Coronary artery (tissue), 2 donors: ENCODE data around the gene NR2F1-AS1.
A peak's percentile ranks its signal among the peaks of the same experiment; 100 is the strongest.

ENCODE experiments used
- DNase-seq: peaks from one replicate; pipeline ENCODE4 v3.0.0-alpha.2; 2017; ENCODE audit warnings: low spot score
- H3K27ac ChIP-seq, 2 donors: fragments of 200-600 bp; sonication (generic); one replicate each; pipeline ENCODE4 v1.5.1; 2016 to 2019
- H3K4me3 ChIP-seq: fragments of 200-600 bp; sonication (generic); 2 replicates; pipeline ENCODE4 v1.5.1; 2016; ENCODE audit warnings: mild to moderate bottlenecking, moderate library complexity
- TF ChIP-seq, protein P1 (sequence below): fragments of 200-600 bp; sonication (generic); IDR thresholded peaks from one replicate; pipeline ENCODE4 v1.5.1; 2019; ENCODE audit warnings: antibody characterized with exemption

Gene NR2F1-AS1

GRCh38 chr5:93572608-93573353 lies 8.2 kb downstream of the NR2F1-AS1 start:
- H3K4me3 ChIP-seq: peak overlapping the region; percentile 52
- TF ChIP-seq, protein P1, sequence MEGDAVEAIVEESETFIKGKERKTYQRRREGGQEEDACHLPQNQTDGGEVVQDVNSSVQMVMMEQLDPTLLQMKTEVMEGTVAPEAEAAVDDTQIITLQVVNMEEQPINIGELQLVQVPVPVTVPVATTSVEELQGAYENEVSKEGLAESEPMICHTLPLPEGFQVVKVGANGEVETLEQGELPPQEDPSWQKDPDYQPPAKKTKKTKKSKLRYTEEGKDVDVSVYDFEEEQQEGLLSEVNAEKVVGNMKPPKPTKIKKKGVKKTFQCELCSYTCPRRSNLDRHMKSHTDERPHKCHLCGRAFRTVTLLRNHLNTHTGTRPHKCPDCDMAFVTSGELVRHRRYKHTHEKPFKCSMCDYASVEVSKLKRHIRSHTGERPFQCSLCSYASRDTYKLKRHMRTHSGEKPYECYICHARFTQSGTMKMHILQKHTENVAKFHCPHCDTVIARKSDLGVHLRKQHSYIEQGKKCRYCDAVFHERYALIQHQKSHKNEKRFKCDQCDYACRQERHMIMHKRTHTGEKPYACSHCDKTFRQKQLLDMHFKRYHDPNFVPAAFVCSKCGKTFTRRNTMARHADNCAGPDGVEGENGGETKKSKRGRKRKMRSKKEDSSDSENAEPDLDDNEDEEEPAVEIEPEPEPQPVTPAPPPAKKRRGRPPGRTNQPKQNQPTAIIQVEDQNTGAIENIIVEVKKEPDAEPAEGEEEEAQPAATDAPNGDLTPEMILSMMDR: no peak
- H3K27ac ChIP-seq: no peak overlapping the region
- DNase-seq: no peak

DNA sequence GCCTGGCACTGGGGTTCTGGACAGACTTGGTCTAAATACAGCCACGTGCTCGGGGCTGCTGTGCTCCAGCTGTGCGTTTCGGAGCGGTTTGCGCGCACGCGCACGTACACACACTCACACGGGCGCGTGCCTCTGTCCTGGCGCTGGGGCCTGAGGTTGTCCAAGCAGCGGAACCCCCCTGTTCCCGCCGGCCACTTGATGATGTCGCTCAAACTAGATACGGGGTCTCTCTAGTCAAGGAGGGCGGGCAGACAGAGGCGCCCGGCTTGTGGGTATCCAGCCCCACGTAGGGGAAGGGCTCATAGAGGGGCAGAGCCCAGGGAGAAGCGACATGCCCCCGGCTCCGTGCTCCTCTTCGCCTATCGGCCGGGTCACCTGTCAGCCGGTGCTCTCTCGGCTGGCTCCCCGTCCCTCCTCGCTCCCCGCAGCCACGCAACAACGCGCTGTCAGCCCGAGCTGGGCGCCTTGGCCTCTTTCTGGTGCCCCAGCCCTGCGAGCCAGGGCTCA lies 8.9 kb downstream of the NR2F1-AS1 start:
- DNase-seq: no peak
- TF ChIP-seq, protein P1: no peak
- peak overlapping the region; percentile 52 for H3K4me3 ChIP-seq
- no peak overlapping the region for H3K27ac ChIP-seq

- H3K27ac ChIP-seq: no peak overlapping the region
- TF ChIP-seq, protein P1: no peak
- peak overlapping the region; percentile 54 for H3K4me3 ChIP-seq
- DNase-seq: no peak
Observed at GRCh38 chr5:93571114-93571949, 9.7 kb downstream of the NR2F1-AS1 start.

DNA sequence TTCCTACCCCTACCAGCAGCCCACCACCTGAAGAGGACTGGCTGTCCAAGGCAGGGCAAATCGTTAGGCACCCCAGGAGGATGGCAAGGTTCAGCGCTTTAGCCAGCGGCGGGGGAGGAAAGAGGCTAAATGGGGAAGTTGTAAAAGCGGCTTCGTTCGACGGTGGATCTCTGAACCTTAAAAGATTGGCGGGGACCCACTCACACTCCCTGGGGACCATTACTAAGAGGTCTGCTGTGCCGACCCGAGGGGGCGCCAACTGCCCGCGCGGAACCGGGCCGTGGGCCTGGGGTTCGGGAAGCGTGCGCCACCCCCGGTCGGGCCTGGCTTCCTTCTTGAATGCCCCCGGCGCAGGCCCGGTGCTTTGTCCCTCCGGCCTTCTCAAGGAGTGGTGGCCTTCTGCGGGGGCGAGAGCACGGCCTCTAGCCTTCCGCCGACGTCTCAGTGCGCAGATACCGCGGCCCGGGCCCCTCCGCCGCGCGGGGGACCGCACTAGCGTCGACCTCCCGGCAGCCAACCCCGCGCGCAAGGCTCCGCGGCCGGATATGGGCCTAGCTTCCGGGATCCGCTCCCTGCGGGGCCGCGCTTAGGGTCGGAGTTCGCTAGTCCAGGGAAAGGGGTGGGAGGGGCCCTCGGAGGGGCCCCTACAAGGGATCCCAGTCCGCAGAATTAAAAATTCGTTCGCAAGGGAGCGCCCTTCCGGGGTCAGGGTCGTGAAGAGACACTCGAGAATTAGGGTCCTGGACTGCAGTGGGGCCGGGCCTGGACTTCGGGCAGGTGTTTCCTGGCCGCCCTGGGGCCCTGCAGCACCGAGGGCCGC lies 10.5 kb downstream of the NR2F1-AS1 start:
- TF ChIP-seq, protein P1: no peak
- H3K4me3 ChIP-seq: peak overlapping the region; percentile 54
- no peak for DNase-seq
- no peak overlapping the region for H3K27ac ChIP-seq

- TF ChIP-seq, protein P1: no peak
- no peak overlapping the region for H3K4me3 ChIP-seq
- no peak for DNase-seq
- no peak overlapping the region for H3K27ac ChIP-seq
Observed at GRCh38 chr5:93569300-93570160, 11.5 kb downstream of the NR2F1-AS1 start.

DNA sequence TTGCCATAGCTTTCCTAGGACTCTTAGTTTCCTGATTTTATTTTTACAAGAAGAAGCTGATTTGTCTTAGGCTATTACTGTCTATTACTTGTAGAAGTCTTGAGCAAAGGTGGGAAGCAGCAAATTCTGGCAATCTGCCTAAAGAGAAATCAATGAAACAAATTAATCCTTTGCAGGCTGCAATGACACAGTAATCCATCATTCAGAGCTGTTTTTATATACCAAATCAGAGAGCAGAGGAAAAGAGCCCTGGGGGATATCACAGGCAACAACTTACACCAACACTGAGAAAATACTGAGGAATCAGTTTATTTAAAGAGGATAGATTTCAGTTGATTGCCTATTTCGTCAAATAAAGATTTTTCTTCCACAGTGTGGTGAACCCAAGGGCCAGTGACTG lies 13.6 kb downstream of the NR2F1-AS1 start:
- TF ChIP-seq, protein P1: no peak
- Histone ChIP-seq H3K4me3 (no peak overlapping the region), H3K27ac (no peak overlapping the region)
- DNase-seq: no peak
